Spinal cord (tissue), 10 donors: ENCODE data around the gene HTR7. TPM values are rescaled to one million over a fixed set of nuclear protein-coding genes. Genes with fewer than 3 reads are reported as not detected.

Source experiments
- DNase-seq, 6 donors: peaks; one replicate each; pipeline versions ENCODE4 v3.0.0 to v3.0.0-alpha.2; 2013 to 2015; ENCODE audit warnings: low spot score in 6 of 6, low read depth in 4 of 6
- H3K27ac ChIP-seq: one replicate; pipeline ENCODE4 v1.5.1; 2013; ENCODE audit warnings: low read depth, low read length, control low read depth
- H3K27me3 ChIP-seq: one replicate; pipeline ENCODE4 v1.6.1; 2013; ENCODE audit warnings: low read length; ENCODE audit not compliant: control insufficient read depth, insufficient read depth
- H3K36me3 ChIP-seq: one replicate; pipeline ENCODE4 v1.6.1; 2013; ENCODE audit warnings: low read length; ENCODE audit not compliant: control insufficient read depth, insufficient read depth
- H3K4me1 ChIP-seq: one replicate; pipeline ENCODE4 v1.6.1; 2013; ENCODE audit warnings: low read length; ENCODE audit not compliant: control insufficient read depth, insufficient read depth
- H3K4me3 ChIP-seq: one replicate; pipeline ENCODE4 v1.5.1; 2013; ENCODE audit warnings: low read depth, low read length, control low read depth
- H3K9me3 ChIP-seq: one replicate; pipeline ENCODE4 v1.6.1; 2013; ENCODE audit warnings: low read length; ENCODE audit not compliant: control insufficient read depth, insufficient read depth
- WGBS: methylation state at CpG from one replicate; pipeline ENCODE4 v1.1.5; 2013; ENCODE audit warnings: missing lambda C conversion rate; ENCODE audit not compliant: insufficient coverage; 5-methylcytosine and 5-hydroxymethylcytosine counted together
- polyA plus RNA-seq, 2 donors: library from polyadenylated mRNA; unstranded; fragments of 120-200 nt; gene quantifications; one replicate each; pipeline ENCODE4 v1.2.1, GENCODE V29; 2013; ENCODE audit not compliant: insufficient read length in 2 of 2
- total RNA-seq, 2 donors: library from RNA; depleted of rRNA in 1 of 2; stranded (reverse); fragments of 120-200 nt in 1 of 2; fragments of >200 nt in 1 of 2; gene quantifications; one replicate each; pipeline versions ENCODE4 v1.2.3 to v1.2.4, GENCODE V29; 2013 to 2014
- donor health status: healthy.

HTR7 gene
- total and polyA plus RNA-seq, 4 donors: 3.0 to 12.4 (median 7.7) TPM

GRCh38 chr10:90799172-90799571 is 58.7 kb downstream of the HTR7 start:
- no peak overlapping the region for H3K4me3 ChIP-seq
- H3K36me3 ChIP-seq: no peaks in the 10 kb centered on the region
- H3K4me1 ChIP-seq: no peaks in the 10 kb centered on the region
- H3K27ac ChIP-seq: no peak overlapping the region
- no peaks in the 10 kb centered on the region for H3K9me3 ChIP-seq
- DNase-seq: no peak
- 100% methylated on average over 1 of the region's 3 CpGs for WGBS
- H3K27me3 ChIP-seq: no peaks in the 10 kb centered on the region

GRCh38 chr10:90798482-90798881 is 59.4 kb downstream of the HTR7 start:
- no peak for DNase-seq
- H3K4me3 ChIP-seq: no peak overlapping the region
- H3K27ac ChIP-seq: no peak overlapping the region
- no peaks in the 10 kb centered on the region for H3K27me3 ChIP-seq
- no peaks in the 10 kb centered on the region for H3K4me1 ChIP-seq
- no peaks in the 10 kb centered on the region for H3K9me3 ChIP-seq
- H3K36me3 ChIP-seq: no peaks in the 10 kb centered on the region

- Histone ChIP-seq H3K27ac (no peak overlapping the region), H3K36me3 (no peaks in the 10 kb centered on the region), H3K4me3 (no peak overlapping the region), H3K4me1 (no peaks in the 10 kb centered on the region), H3K27me3 (no peaks in the 10 kb centered on the region), H3K9me3 (no peaks in the 10 kb centered on the region)
- WGBS: no CpG with 5 or more reads among the region's 2 CpGs
- peak in 1 of 6 donors; percentile 44 for DNase-seq
Measured at GRCh38 chr10:90790422-90790821, 67.4 kb downstream of the HTR7 start.

GRCh38 chr10:90788968-90789367 is 68.9 kb downstream of the HTR7 start:
- H3K27ac ChIP-seq: no peak overlapping the region
- no peaks in the 10 kb centered on the region for H3K27me3 ChIP-seq
- no peaks in the 10 kb centered on the region for H3K36me3 ChIP-seq
- no peak overlapping the region for H3K4me3 ChIP-seq
- DNase-seq: no peak
- WGBS: no CpG with 5 or more reads among the region's 3 CpGs
- H3K4me1 ChIP-seq: no peaks in the 10 kb centered on the region
- H3K9me3 ChIP-seq: no peaks in the 10 kb centered on the region

GRCh38 chr10:90788199-90788491 is 69.7 kb downstream of the HTR7 start:
- Histone ChIP-seq H3K36me3 (no peaks in the 10 kb centered on the region), H3K4me1 (no peaks in the 10 kb centered on the region), H3K4me3 (no peak overlapping the region), H3K27ac (no peak overlapping the region), H3K27me3 (no peaks in the 10 kb centered on the region), H3K9me3 (no peaks in the 10 kb centered on the region)
- DNase-seq: no peak
- 14% methylated on average over 1 of the region's 3 CpGs for WGBS

GRCh38 chr10:90787393-90788198 is 70.2 kb downstream of the HTR7 start:
- Histone ChIP-seq H3K9me3 (no peaks in the 10 kb centered on the region), H3K27ac (no peak overlapping the region), H3K4me1 (no peaks in the 10 kb centered on the region), H3K4me3 (no peak overlapping the region), H3K36me3 (no peaks in the 10 kb centered on the region), H3K27me3 (no peaks in the 10 kb centered on the region)
- WGBS: no CpG with 5 or more reads among the region's 9 CpGs
- peak in 2 of 6 donors; percentile 55 to 69 for DNase-seq

GRCh38 chr10:90785782-90786181 is 72.1 kb downstream of the HTR7 start:
- Histone ChIP-seq H3K9me3 (no peaks in the 10 kb centered on the region), H3K4me3 (no peak overlapping the region), H3K27ac (no peak overlapping the region), H3K27me3 (no peaks in the 10 kb centered on the region), H3K36me3 (no peaks in the 10 kb centered on the region), H3K4me1 (no peaks in the 10 kb centered on the region)
- WGBS: 85% methylated on average over 4 of the region's 4 CpGs
- DNase-seq: no peak

- H3K36me3 ChIP-seq: no peaks in the 10 kb centered on the region
- H3K9me3 ChIP-seq: no peaks in the 10 kb centered on the region
- no peaks in the 10 kb centered on the region for H3K27me3 ChIP-seq
- H3K4me3 ChIP-seq: no peak overlapping the region
- no peak overlapping the region for H3K27ac ChIP-seq
- H3K4me1 ChIP-seq: no peaks in the 10 kb centered on the region
- 93% methylated on average over 2 of the region's 4 CpGs for WGBS
- DNase-seq: no peak
Measured at GRCh38 chr10:90784771-90785170, 73.1 kb downstream of the HTR7 start.

GRCh38 chr10:90780488-90780887 is 77.4 kb downstream of the HTR7 start:
- WGBS: 86% methylated on average over 1 of the region's 4 CpGs
- Histone ChIP-seq H3K36me3 (no peaks in the 10 kb centered on the region), H3K27ac (no peak overlapping the region), H3K9me3 (no peaks in the 10 kb centered on the region), H3K27me3 (no peaks in the 10 kb centered on the region), H3K4me1 (no peaks in the 10 kb centered on the region), H3K4me3 (no peak overlapping the region)
- no peak for DNase-seq

- Histone ChIP-seq H3K27ac (no peak overlapping the region), H3K4me1 (no peaks in the 10 kb centered on the region), H3K27me3 (no peaks in the 10 kb centered on the region), H3K9me3 (no peaks in the 10 kb centered on the region), H3K36me3 (no peaks in the 10 kb centered on the region), H3K4me3 (no peak overlapping the region)
- WGBS: 88% methylated on average over 3 of the region's 3 CpGs
- DNase-seq: no peak
Measured at GRCh38 chr10:90779548-90779947, 78.3 kb downstream of the HTR7 start.
